ENCODE results near the gene ARHGEF28.

ARHGEF28 gene

GRCh38 chr5:73950912-73951430, 325.0 kb downstream of the ARHGEF28 start:
- H3K79me2 ChIP-seq (ENCODE audit: low read length), result no peaks in the 10 kb centered on the region
- no peaks in the 10 kb centered on the region for H4K20me1 ChIP-seq (ENCODE audit: insufficient read depth, low read length)
- H3K4me3 ChIP-seq (ENCODE audit: low read length), result no peak overlapping the region
- no peaks in the 10 kb centered on the region for H3K9me2 ChIP-seq (replicated peaks; ENCODE audit: insufficient read depth, low read length)
- TF ChIP-seq CTCF (IDR thresholded peaks at IDR 0.05; ENCODE audit: low read length), result no peak
- TF ChIP-seq EZH2phosphoT487 (IDR thresholded peaks at IDR 0.05; ENCODE audit: low read length), result no peak
- TF ChIP-seq EZH2 (optimal IDR thresholded peaks at IDR 0.05; ENCODE audit: low read depth, low read length), result no peak
- H3K27me3 ChIP-seq (replicated peaks; ENCODE audit: insufficient read depth, low read length), result no peaks in the 10 kb centered on the region
- no peaks in the 10 kb centered on the region for H3K4me1 ChIP-seq (ENCODE audit: low read length)
- no peak overlapping the region for H3K27ac ChIP-seq (ENCODE audit: low read length)
- H3F3A ChIP-seq (ENCODE audit: insufficient read depth, low read length), result no peaks in the 10 kb centered on the region
- no peaks in the 10 kb centered on the region for H3K9me3 ChIP-seq (replicated peaks; ENCODE audit: insufficient read depth, low read length)
- no peak overlapping the region for H3K4me2 ChIP-seq (ENCODE audit: low read depth, low read length)
- no peak overlapping the region for H2AFZ ChIP-seq (ENCODE audit: low read length)
- H3K36me3 ChIP-seq (replicated peaks; ENCODE audit: insufficient read depth, low read length), result no peaks in the 10 kb centered on the region
- DNase-seq, result no peak
- no peak overlapping the region for H3K9ac ChIP-seq (ENCODE audit: low read length)

GRCh38 chr5:73952872-73953271, 326.9 kb downstream of the ARHGEF28 start:
- Histone ChIP-seq H3K9me2 (replicated peaks; ENCODE audit: insufficient read depth, low read length) (no peaks in the 10 kb centered on the region), H4K20me1 (ENCODE audit: insufficient read depth, low read length) (no peaks in the 10 kb centered on the region), H3K4me3 (ENCODE audit: low read length) (no peak overlapping the region), H3K79me2 (ENCODE audit: low read length) (no peaks in the 10 kb centered on the region), H3K36me3 (replicated peaks; ENCODE audit: insufficient read depth, low read length) (no peaks in the 10 kb centered on the region), H3K4me2 (ENCODE audit: low read depth, low read length) (no peak overlapping the region), H3K9me3 (replicated peaks; ENCODE audit: insufficient read depth, low read length) (no peaks in the 10 kb centered on the region), H3K27ac (ENCODE audit: low read length) (no peak overlapping the region), H3F3A (ENCODE audit: insufficient read depth, low read length) (no peaks in the 10 kb centered on the region), H3K4me1 (ENCODE audit: low read length) (no peaks in the 10 kb centered on the region), H3K27me3 (replicated peaks; ENCODE audit: insufficient read depth, low read length) (no peaks in the 10 kb centered on the region), H2AFZ (ENCODE audit: low read length) (no peak overlapping the region), H3K9ac (ENCODE audit: low read length) (no peak overlapping the region)
- no peak for DNase-seq
- no peak for TF ChIP-seq EZH2phosphoT487 (IDR thresholded peaks at IDR 0.05; ENCODE audit: low read length)

GRCh38 chr5:73954381-73954780, 328.4 kb downstream of the ARHGEF28 start:
- H2AFZ ChIP-seq (ENCODE audit: low read length), result no peak overlapping the region
- H3K27ac ChIP-seq (ENCODE audit: low read length), result no peak overlapping the region
- no peaks in the 10 kb centered on the region for H3K9me3 ChIP-seq (replicated peaks; ENCODE audit: insufficient read depth, low read length)
- no peaks in the 10 kb centered on the region for H3K27me3 ChIP-seq (replicated peaks; ENCODE audit: insufficient read depth, low read length)
- H3K4me1 ChIP-seq (ENCODE audit: low read length), result no peaks in the 10 kb centered on the region
- H3K9ac ChIP-seq (ENCODE audit: low read length), result no peak overlapping the region
- H4K20me1 ChIP-seq (ENCODE audit: insufficient read depth, low read length), result no peaks in the 10 kb centered on the region
- H3K4me3 ChIP-seq (ENCODE audit: low read length), result no peak overlapping the region
- H3K36me3 ChIP-seq (replicated peaks; ENCODE audit: insufficient read depth, low read length), result no peaks in the 10 kb centered on the region
- H3K79me2 ChIP-seq (ENCODE audit: low read length), result no peaks in the 10 kb centered on the region
- H3K4me2 ChIP-seq (ENCODE audit: low read depth, low read length), result no peak overlapping the region
- TF ChIP-seq CTCF (IDR thresholded peaks at IDR 0.05; ENCODE audit: low read length) (no peak), EZH2 (optimal IDR thresholded peaks at IDR 0.05; ENCODE audit: low read depth, low read length) (no peak), EZH2phosphoT487 (IDR thresholded peaks at IDR 0.05; ENCODE audit: low read length) (no peak)
- no peaks in the 10 kb centered on the region for H3F3A ChIP-seq (ENCODE audit: insufficient read depth, low read length)
- DNase-seq, result no peak
- H3K9me2 ChIP-seq (replicated peaks; ENCODE audit: insufficient read depth, low read length), result no peaks in the 10 kb centered on the region

- Histone ChIP-seq H3K36me3 (replicated peaks; ENCODE audit: insufficient read depth, low read length) (no peaks in the 10 kb centered on the region), H3K27ac (ENCODE audit: low read length) (no peak overlapping the region), H3K9me3 (replicated peaks; ENCODE audit: insufficient read depth, low read length) (no peaks in the 10 kb centered on the region), H3K9ac (ENCODE audit: low read length) (no peak overlapping the region), H3K4me2 (ENCODE audit: low read depth, low read length) (no peak overlapping the region), H3K27me3 (replicated peaks; ENCODE audit: insufficient read depth, low read length) (no peaks in the 10 kb centered on the region), H3F3A (ENCODE audit: insufficient read depth, low read length) (no peaks in the 10 kb centered on the region), H4K20me1 (ENCODE audit: insufficient read depth, low read length) (no peaks in the 10 kb centered on the region), H3K4me3 (ENCODE audit: low read length) (no peak overlapping the region), H3K9me2 (replicated peaks; ENCODE audit: insufficient read depth, low read length) (no peaks in the 10 kb centered on the region), H3K79me2 (ENCODE audit: low read length) (no peaks in the 10 kb centered on the region), H3K4me1 (ENCODE audit: low read length) (peaks cover 4% of the 10 kb centered on the region), H2AFZ (ENCODE audit: low read length) (no peak overlapping the region)
- no peak for DNase-seq
- TF ChIP-seq CTCF (IDR thresholded peaks at IDR 0.05; ENCODE audit: low read length) (no peak), EZH2 (optimal IDR thresholded peaks at IDR 0.05; ENCODE audit: low read depth, low read length) (no peak), EZH2phosphoT487 (IDR thresholded peaks at IDR 0.05; ENCODE audit: low read length) (no peak)
These were observed 329.4 kb downstream of the ARHGEF28 start for GRCh38 chr5:73955271-73955846.
